Measurements from ENCODE around the gene SHROOM4. TPM values are rescaled to one million over a fixed set of nuclear protein-coding genes. Genes with fewer than 3 reads are reported as not detected.

SHROOM4 gene
- total and polyA plus RNA-seq, 2 of the 13 experiments (the other 11 are each of a cell fraction or from before 2014, with no cell fraction given): 0.08 to 0.18 TPM

DNA sequence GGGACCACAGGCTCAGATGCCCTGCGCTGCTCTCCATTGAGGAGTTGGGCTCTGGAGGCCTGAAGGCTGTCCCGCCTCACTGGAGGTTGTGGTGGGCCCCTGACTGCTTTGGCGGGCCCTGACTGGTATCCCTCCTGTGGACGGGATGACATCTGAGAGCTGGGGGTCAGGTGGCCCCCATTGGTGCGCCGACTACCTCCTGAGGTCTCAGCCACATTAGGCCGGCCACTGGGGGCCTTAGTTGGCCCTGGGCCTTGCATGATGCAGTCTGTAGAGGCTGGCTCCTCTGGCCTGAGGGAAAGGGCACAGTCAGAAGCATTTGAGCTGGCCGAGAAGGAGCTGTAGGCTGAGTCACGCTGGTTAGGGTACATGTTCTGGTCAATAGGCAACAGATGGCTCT is 178.8 kb downstream of the SHROOM4 start:
- Histone ChIP-seq H2AFZ (ENCODE audit: low read length) (no peak overlapping the region), H3K36me3 (replicated peaks in 1 of 2; ENCODE audit: control insufficient read depth in 1 of 2, insufficient read depth in 2 of 2, low read length in 2 of 2) (no peaks in the 10 kb centered on the region), H3K4me3 (replicated peaks in 1 of 3; ENCODE audit: insufficient read depth in 1 of 3, low read depth in 2 of 3, low read length in 3 of 3) (no peak overlapping the region), H3K79me2 (ENCODE audit: insufficient read depth, low read length) (no peaks in the 10 kb centered on the region), H3K4me2 (ENCODE audit: low read depth, low read length) (no peak overlapping the region), H3K9ac (ENCODE audit: insufficient read depth, low read depth, low read length) (no peak overlapping the region), H3K9me3 (ENCODE audit: low read length) (no peaks in the 10 kb centered on the region), H3K4me1 (ENCODE audit: insufficient read depth, low read length) (no peaks in the 10 kb centered on the region), H4K20me1 (ENCODE audit: insufficient read depth, low read length) (no peaks in the 10 kb centered on the region), H3K27me3 (ENCODE audit: control insufficient read depth in 1 of 2, insufficient read depth in 2 of 2, low read length in 2 of 2) (no peaks in the 10 kb centered on the region), H3K27ac (ENCODE audit: extremely low read length, insufficient read depth, low read length) (no peak overlapping the region)
- ATAC-seq: no peak
- no peak for FAIRE-seq
- POLR2A ChIA-PET: no interaction called here
- TF ChIP-seq ATM (IDR thresholded peaks at IDR 0.05; ENCODE audit: borderline replicate concordance) (no peak), KLF12 (CRISPR knock-in tag; IDR thresholded peaks at IDR 0.05; ENCODE audit: borderline replicate concordance) (no peak), ZNF3 (CRISPR knock-in tag; IDR thresholded peaks at IDR 0.05) (no peak), IRX3 (CRISPR knock-in tag; IDR thresholded peaks at IDR 0.05; ENCODE audit: borderline replicate concordance, low read depth) (no peak), ZBTB42 (CRISPR knock-in tag; IDR thresholded peaks at IDR 0.05) (no peak), EEA1 (CRISPR knock-in tag; IDR thresholded peaks at IDR 0.05; ENCODE audit: borderline replicate concordance) (no peak), ZNF501 (CRISPR knock-in tag; IDR thresholded peaks at IDR 0.05) (no peak), ZNF772 (CRISPR knock-in tag; IDR thresholded peaks at IDR 0.05) (no peak), ZXDC (CRISPR knock-in tag; IDR thresholded peaks at IDR 0.05) (no peak), POLR2G (IDR thresholded peaks at IDR 0.05; ENCODE audit: low read depth, low read length) (no peak), HES4 (CRISPR knock-in tag; IDR thresholded peaks at IDR 0.05; ENCODE audit: borderline replicate concordance) (no peak)
- TF ChIP-seq, protein P1, sequence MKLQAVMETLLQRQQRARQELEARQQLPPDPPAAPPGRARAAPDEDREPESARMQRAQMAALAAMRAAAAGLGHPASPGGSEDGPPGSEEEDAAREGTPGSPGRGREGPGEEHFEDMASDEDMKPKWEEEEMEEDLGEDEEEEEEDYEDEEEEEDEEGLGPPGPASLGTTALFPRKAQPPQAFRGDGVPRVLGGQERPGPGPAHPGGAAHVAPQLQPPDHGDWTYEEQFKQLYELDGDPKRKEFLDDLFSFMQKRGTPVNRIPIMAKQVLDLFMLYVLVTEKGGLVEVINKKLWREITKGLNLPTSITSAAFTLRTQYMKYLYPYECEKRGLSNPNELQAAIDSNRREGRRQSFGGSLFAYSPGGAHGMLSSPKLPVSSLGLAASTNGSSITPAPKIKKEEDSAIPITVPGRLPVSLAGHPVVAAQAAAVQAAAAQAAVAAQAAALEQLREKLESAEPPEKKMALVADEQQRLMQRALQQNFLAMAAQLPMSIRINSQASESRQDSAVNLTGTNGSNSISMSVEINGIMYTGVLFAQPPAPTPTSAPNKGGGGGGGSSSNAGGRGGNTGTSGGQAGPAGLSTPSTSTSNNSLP (IDR thresholded peaks at IDR 0.05; ENCODE audit: low read depth, low read length): no peak
- TF ChIP-seq, protein P2, sequence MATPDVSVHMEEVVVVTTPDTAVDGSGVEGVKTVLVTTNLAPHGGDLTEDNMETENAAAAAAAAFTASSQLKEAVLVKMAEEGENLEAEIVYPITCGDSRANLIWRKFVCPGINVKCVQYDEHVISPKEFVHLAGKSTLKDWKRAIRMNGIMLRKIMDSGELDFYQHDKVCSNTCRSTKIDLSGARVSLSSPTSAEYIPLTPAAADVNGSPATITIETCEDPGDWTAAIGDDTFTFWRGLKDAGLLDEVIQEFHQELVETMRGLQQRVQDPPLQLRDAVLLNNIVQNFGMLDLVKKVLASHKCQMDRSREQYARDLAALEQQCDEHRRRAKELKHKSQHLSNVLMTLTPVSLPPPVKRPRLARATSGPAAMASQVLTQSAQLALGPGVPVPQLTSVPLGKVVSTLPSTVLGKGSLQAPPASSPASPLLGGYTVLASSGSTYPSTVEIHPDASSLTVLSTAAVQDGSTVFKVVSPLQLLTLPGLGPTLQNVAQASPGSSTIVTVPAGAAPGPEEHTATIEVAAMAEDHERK (CRISPR knock-in tag; IDR thresholded peaks at IDR 0.05; ENCODE audit: low read depth): no peak
- TF ChIP-seq, protein P3, sequence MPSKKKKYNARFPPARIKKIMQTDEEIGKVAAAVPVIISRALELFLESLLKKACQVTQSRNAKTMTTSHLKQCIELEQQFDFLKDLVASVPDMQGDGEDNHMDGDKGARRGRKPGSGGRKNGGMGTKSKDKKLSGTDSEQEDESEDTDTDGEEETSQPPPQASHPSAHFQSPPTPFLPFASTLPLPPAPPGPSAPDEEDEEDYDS (CRISPR knock-in tag; IDR thresholded peaks at IDR 0.05): no peak
- no TSS peak for BruUV-seq (replicated peaks)
- in situ Hi-C loops (cut with HindIII; ENCODE audit: extremely low pct_ligation_motif_present, low pct_unique_long_range_greater_than_20kb) (no loop called here), intact Hi-C loops (cut with micrococcal nuclease; ENCODE audit: unreplicated experiment) (no loop called here)
- no peak for DNase-seq (ENCODE audit: low spot score)
- WGBS (ENCODE audit: low lambda C conversion rate): no CpG with 5 or more reads among the region's 9 CpGs
- CTCF ChIA-PET (ENCODE audit: low intra/inter-chr PET ratio, low total read pairs): no interaction called here

Data from HepG2 (cell line).